Activated CD4-positive, alpha-beta T cell treated with anti-CD3 and anti-CD28 coated beads, Interleukin-2, amount 10 ng/mL, durations not matched to agents 7 days and 5 days (primary cell): ENCODE measurements around the gene ZNF57. TPM values are rescaled to one million over a fixed set of nuclear protein-coding genes. Genes with fewer than 3 reads are reported as not detected.

ENCODE experiments used
- CTCF ChIA-PET: fragments of 350-600 bp; sonication (Branson Sonifier 250); formaldehyde crosslinking; loops from one replicate; lab custom pipeline; 2021; ENCODE audit warnings: antibody characterized with exemption; lab: Charles Lee
- POLR2A ChIA-PET: fragments of 350-600 bp; sonication (Branson Sonifier 250); formaldehyde crosslinking; loops from one replicate; lab custom pipeline; 2021; ENCODE audit warnings: antibody characterized with exemption; lab: Charles Lee
- DNase-seq: peaks from one replicate; pipeline ENCODE4 v3.0.0-alpha.2; 2020
- H3K27ac Mint-ChIP-seq: one replicate; pipeline ENCODE4 v1.8.0; 2021; ENCODE audit warnings: mild to moderate bottlenecking, moderate library complexity, mixed read lengths
- H3K27me3 Mint-ChIP-seq: one replicate; pipeline ENCODE4 v1.8.0; 2021; ENCODE audit warnings: mixed read lengths
- H3K36me3 Mint-ChIP-seq: one replicate; pipeline ENCODE4 v1.8.0; 2021; ENCODE audit warnings: low read depth, mixed read lengths
- H3K4me1 Mint-ChIP-seq: one replicate; pipeline ENCODE4 v1.8.0; 2021; ENCODE audit warnings: mixed read lengths
- H3K4me3 Mint-ChIP-seq: one replicate; pipeline ENCODE4 v1.8.0; 2021; ENCODE audit warnings: mild to moderate bottlenecking, moderate library complexity, mixed read lengths
- H3K9me3 Mint-ChIP-seq: one replicate; pipeline ENCODE4 v1.8.0; 2021; ENCODE audit warnings: mixed read lengths
- total RNA-seq, 2 experiments: library from RNA; stranded (reverse); gene quantifications; one replicate each; pipeline ENCODE4 v1.2.3, GENCODE V29; 2021

The ZNF57 gene
- 1 to 10 TPM; 4.4 to 4.9 TPM for total RNA-seq

- ChIA-PET CTCF (interaction anchor here (0.6 to 1.7 kb wide), 7 partner anchors 13 to 1258 kb away, joined by 3 to 6 read pairs (median 5); partner anchors contain the start of gene ZNF555), POLR2A (interaction anchor here (0.6 kb wide), 1 partner anchor 24 kb away, joined by 4 read pairs; no protein-coding TSS in a partner anchor)
- no peaks in the 10 kb centered on the region for H3K27me3 Mint-ChIP-seq
- H3K27ac Mint-ChIP-seq, result peak within 1 kb of the TSS; percentile 98
- peak; percentile 100 for DNase-seq
- peaks cover 4% of the 10 kb centered on the region for H3K36me3 Mint-ChIP-seq
- H3K9me3 Mint-ChIP-seq, result peaks cover 17% of the 10 kb centered on the region
- peak within 1 kb of the TSS; percentile 100 for H3K4me3 Mint-ChIP-seq
- H3K4me1 Mint-ChIP-seq, result peaks cover 22% of the 10 kb centered on the region
Observed at GRCh38 chr19:2900296-2901252, at the start of gene ZNF57. Gene ZNF57, plus strand, starts transcription at chr19:2900928. Its CDS starts 118 bp downstream, at chr19:2901046.

GRCh38 chr19:2852598-2852997 is 48.1 kb upstream of the ZNF57 start:
- ChIA-PET POLR2A (no interaction called here), CTCF (no interaction called here)
- Mint-ChIP-seq H3K9me3 (peaks cover 61% of the 10 kb centered on the region), H3K36me3 (peaks cover 58% of the 10 kb centered on the region), H3K4me3 (no peak overlapping the region), H3K27me3 (no peaks in the 10 kb centered on the region), H3K4me1 (peaks cover 16% of the 10 kb centered on the region), H3K27ac (no peak overlapping the region)
- DNase-seq, result no peak

- peaks cover 58% of the 10 kb centered on the region for H3K36me3 Mint-ChIP-seq
- peaks cover 16% of the 10 kb centered on the region for H3K4me1 Mint-ChIP-seq
- POLR2A ChIA-PET, result no interaction called here
- no peaks in the 10 kb centered on the region for H3K27me3 Mint-ChIP-seq
- H3K27ac Mint-ChIP-seq, result no peak overlapping the region
- no peak overlapping the region for H3K4me3 Mint-ChIP-seq
- H3K9me3 Mint-ChIP-seq, result peaks cover 60% of the 10 kb centered on the region
- no peak for DNase-seq
- CTCF ChIA-PET, result no interaction called here
Observed at GRCh38 chr19:2853015-2853606, 47.6 kb upstream of the ZNF57 start.

- H3K27ac Mint-ChIP-seq, result no peak overlapping the region
- ChIA-PET CTCF (interaction anchor here (2.3 to 2.5 kb wide), 2 partner anchors 11 to 13 kb away, joined by 6 to 8 read pairs; partner anchors contain the start of gene ZNF555), POLR2A (no interaction called here)
- peaks cover 70% of the 10 kb centered on the region for H3K9me3 Mint-ChIP-seq
- H3K4me3 Mint-ChIP-seq, result no peak overlapping the region
- H3K4me1 Mint-ChIP-seq, result peaks cover 16% of the 10 kb centered on the region
- peaks cover 57% of the 10 kb centered on the region for H3K36me3 Mint-ChIP-seq
- no peak for DNase-seq
- H3K27me3 Mint-ChIP-seq, result no peaks in the 10 kb centered on the region
Observed at GRCh38 chr19:2854849-2855248, 45.9 kb upstream of the ZNF57 start.

GRCh38 chr19:2856457-2857050 is 44.2 kb upstream of the ZNF57 start:
- Mint-ChIP-seq H3K4me3 (no peak overlapping the region), H3K36me3 (peaks cover 41% of the 10 kb centered on the region), H3K9me3 (peaks cover 60% of the 10 kb centered on the region), H3K27me3 (no peaks in the 10 kb centered on the region), H3K4me1 (peaks cover 12% of the 10 kb centered on the region), H3K27ac (no peak overlapping the region)
- ChIA-PET CTCF (interaction anchor here (1.3 to 2.3 kb wide), 2 partner anchors 13 to 16 kb away, joined by 5 to 6 read pairs; partner anchors contain the start of gene ZNF555), POLR2A (no interaction called here)
- DNase-seq, result no peak

- Mint-ChIP-seq H3K36me3 (peaks cover 20% of the 10 kb centered on the region), H3K27ac (no peak overlapping the region), H3K9me3 (peaks cover 45% of the 10 kb centered on the region), H3K4me3 (no peak overlapping the region), H3K27me3 (no peaks in the 10 kb centered on the region), H3K4me1 (peaks cover 12% of the 10 kb centered on the region)
- POLR2A ChIA-PET, result no interaction called here
- DNase-seq, result no peak
- CTCF ChIA-PET, result interaction anchor here (1.6 kb wide), 1 partner anchor 11 kb away, joined by 3 read pairs; no protein-coding TSS in a partner anchor
Observed at GRCh38 chr19:2858864-2859263, 41.9 kb upstream of the ZNF57 start.

- Mint-ChIP-seq H3K4me3 (no peak overlapping the region), H3K4me1 (no peaks in the 10 kb centered on the region), H3K36me3 (no peaks in the 10 kb centered on the region), H3K27ac (no peak overlapping the region), H3K27me3 (no peaks in the 10 kb centered on the region), H3K9me3 (peaks cover 21% of the 10 kb centered on the region)
- ChIA-PET CTCF (no interaction called here), POLR2A (no interaction called here)
- no peak for DNase-seq
Observed at GRCh38 chr19:2863816-2864215, 36.9 kb upstream of the ZNF57 start.

- Mint-ChIP-seq H3K4me1 (no peaks in the 10 kb centered on the region), H3K27ac (no peak overlapping the region), H3K4me3 (no peak overlapping the region), H3K36me3 (no peaks in the 10 kb centered on the region), H3K9me3 (peaks cover 14% of the 10 kb centered on the region), H3K27me3 (no peaks in the 10 kb centered on the region)
- DNase-seq, result no peak
- POLR2A ChIA-PET, result no interaction called here
- CTCF ChIA-PET, result interaction anchor here (0.6 kb wide), 1 partner anchor 799 kb away, joined by 4 read pairs; no protein-coding TSS in a partner anchor
Observed at GRCh38 chr19:2865334-2866100, 35.2 kb upstream of the ZNF57 start.

- Mint-ChIP-seq H3K36me3 (no peaks in the 10 kb centered on the region), H3K4me3 (no peak overlapping the region), H3K9me3 (peaks cover 17% of the 10 kb centered on the region), H3K27me3 (no peaks in the 10 kb centered on the region), H3K4me1 (no peaks in the 10 kb centered on the region), H3K27ac (no peak overlapping the region)
- no peak for DNase-seq
- CTCF ChIA-PET, result no interaction called here
- POLR2A ChIA-PET, result no interaction called here
Observed at GRCh38 chr19:2866495-2867024, 34.2 kb upstream of the ZNF57 start.

GRCh38 chr19:2867025-2867991 is 33.4 kb upstream of the ZNF57 start, which contains the start of gene ZNF556:
Gene ZNF556, plus strand, starts transcription at chr19:2867335. Its CDS starts 87 bp downstream, at chr19:2867422.
- Mint-ChIP-seq H3K4me1 (no peaks in the 10 kb centered on the region), H3K27ac (no peak within 1 kb of the TSS), H3K27me3 (no peaks in the 10 kb centered on the region), H3K36me3 (no peaks in the 10 kb centered on the region), H3K4me3 (no peak within 1 kb of the TSS), H3K9me3 (peaks cover 19% of the 10 kb centered on the region)
- ChIA-PET CTCF (no interaction called here), POLR2A (no interaction called here)
- DNase-seq, result no peak

GRCh38 chr19:2869618-2870017 is 31.1 kb upstream of the ZNF57 start:
- Mint-ChIP-seq H3K27me3 (no peaks in the 10 kb centered on the region), H3K4me3 (no peak overlapping the region), H3K9me3 (peaks cover 15% of the 10 kb centered on the region), H3K36me3 (no peaks in the 10 kb centered on the region), H3K27ac (no peak overlapping the region), H3K4me1 (no peaks in the 10 kb centered on the region)
- ChIA-PET CTCF (interaction anchor here (0.9 to 1.2 kb wide), 3 partner anchors 10 to 19 kb away, joined by 3 read pairs; no protein-coding TSS in a partner anchor), POLR2A (no interaction called here)
- no peak for DNase-seq
